SK-N-SH (cell line): ENCODE data around the gene ARHGEF17. TPM values are rescaled to one million over a fixed set of nuclear protein-coding genes. Genes with fewer than 3 reads are reported as not detected.
A peak's percentile ranks its signal among the peaks of the same experiment; 100 is the strongest.

ENCODE experiments used
- CTCF ChIA-PET: fragments of 300-600, 350-600 bp; formaldehyde crosslinking; extraction: SDS; loops from one replicate; lab custom pipeline; 2021; lab: Yijun Ruan, JAX
- POLR2A ChIA-PET: fragments of 350-600 bp; sonication (Branson Sonifier 250); formaldehyde crosslinking; extraction: SDS; loops from one replicate; lab custom pipeline; 2020; ENCODE audit warnings: antibody characterized with exemption, inconsistent platforms; lab: Yijun Ruan, JAX
- DNase-seq: peaks from one replicate; pipeline ENCODE4 v3.0.0; 2012
- H2AFZ ChIP-seq: fragments of 200-600 bp; sonication (generic); 2 replicates; pipeline ENCODE4 v1.8.1; 2016; ENCODE audit warnings: antibody characterized with exemption, mild to moderate bottlenecking, low read depth
- H3F3A ChIP-seq: fragments of 200-600 bp; sonication (generic); replicated peaks from 2 replicates; pipeline ENCODE3; 2016; ENCODE audit warnings: antibody characterized with exemption, mild to moderate bottlenecking; ENCODE audit not compliant: insufficient read depth
- H3K27ac ChIP-seq, 2 experiments: fragments of 200-500 bp in 1 of 2; fragments of 200-600 bp in 1 of 2; sonication (Bioruptor generic) in 1 of 2; sonication (generic), shearing (Covaris generic) in 1 of 2; 2 replicates each; pipeline versions ENCODE4 v1.5.1 to v1.6.1; 2014 to 2016; ENCODE audit warnings: low read depth in 2 of 2, inconsistent platforms in 1 of 2, low read length in 1 of 2, mild to moderate bottlenecking in 1 of 2, mixed read lengths in 1 of 2
- H3K27me3 ChIP-seq: fragments of 200-600 bp; sonication (generic), shearing (Covaris generic); 2 replicates; pipeline ENCODE4 v1.6.1; 2016; ENCODE audit warnings: mixed run types; ENCODE audit not compliant: insufficient read depth
- H3K36me3 ChIP-seq, 2 experiments: fragments of 200-500 bp in 1 of 2; fragments of 200-600 bp in 1 of 2; sonication (Bioruptor generic) in 1 of 2; sonication (generic) in 1 of 2; replicated peaks in 1 of 2; 2 replicates each; pipeline versions ENCODE3 to v1.5.1; 2014 to 2016; ENCODE audit warnings: low read length in 1 of 2, mild to moderate bottlenecking in 1 of 2; ENCODE audit not compliant: insufficient read depth in 2 of 2, control insufficient read depth in 1 of 2
- H3K4me1 ChIP-seq, 2 experiments: fragments of 200-500 bp in 1 of 2; fragments of 200-600 bp in 1 of 2; sonication (Bioruptor generic) in 1 of 2; sonication (generic), shearing (Covaris generic) in 1 of 2; 2 replicates each; pipeline versions ENCODE4 v1.5.1 to v1.6.1; 2014 to 2016; ENCODE audit warnings: low read depth in 1 of 2, low read length in 1 of 2, mixed run types in 1 of 2; ENCODE audit not compliant: insufficient read depth in 2 of 2, control insufficient read depth in 1 of 2
- H3K4me2 ChIP-seq: fragments of 200-600 bp; sonication (generic), shearing (Covaris generic); 2 replicates; pipeline ENCODE4 v1.6.1; 2017; ENCODE audit warnings: mixed run types
- H3K4me3 ChIP-seq, 2 experiments: fragments of 200-500 bp in 1 of 2; fragments of 200-600 bp in 1 of 2; sonication (Bioruptor generic) in 1 of 2; sonication (generic), shearing (Covaris generic) in 1 of 2; 2 replicates each; pipeline versions ENCODE4 v1.5.1 to v1.8.1; 2014 to 2016; ENCODE audit warnings: low read depth in 2 of 2, inconsistent platforms in 1 of 2, low read length in 1 of 2, mild to moderate bottlenecking in 1 of 2, mixed read lengths in 1 of 2, moderate library complexity in 1 of 2
- H3K79me2 ChIP-seq: fragments of 200-600 bp; sonication (generic); 2 replicates; pipeline ENCODE4 v1.8.1; 2017; ENCODE audit warnings: mild to moderate bottlenecking; ENCODE audit not compliant: insufficient read depth
- H3K9ac ChIP-seq: fragments of 200-600 bp; sonication (generic); 2 replicates; pipeline ENCODE4 v1.6.1; 2017; ENCODE audit warnings: mixed run types
- H3K9me2 ChIP-seq: fragments of 200-600 bp; sonication (generic); 2 replicates; pipeline ENCODE4 v1.6.1; 2017; ENCODE audit warnings: mixed run types
- H3K9me3 ChIP-seq: fragments of 200-600 bp; sonication (generic); 2 replicates; pipeline ENCODE4 v1.6.1; 2017; ENCODE audit warnings: mixed run types, mild to moderate bottlenecking, moderate library complexity
- H4K20me1 ChIP-seq: fragments of 200-600 bp; sonication (generic); 2 replicates; pipeline ENCODE4 v1.6.1; 2017; ENCODE audit warnings: mild to moderate bottlenecking, mixed run types; ENCODE audit not compliant: insufficient read depth
- CHD2 ChIP-seq: fragments of 150-350 bp; IDR thresholded peaks from 2 replicates; pipeline ENCODE4 v1.6.1; 2018; ENCODE audit warnings: low read length; ENCODE audit not compliant: partially characterized antibody
- CTCF ChIP-seq: fragments of 200-600 bp; sonication (generic); IDR thresholded peaks from 2 replicates; pipeline ENCODE4 v1.6.1; 2017; ENCODE audit warnings: antibody characterized with exemption, mild to moderate bottlenecking, moderate library complexity
- ELF1 ChIP-seq: IDR thresholded peaks from 2 replicates; pipeline ENCODE4 v1.4.0; 2012
- EZH2phosphoT487 ChIP-seq: fragments of 200-600 bp; sonication (generic); IDR thresholded peaks from 2 replicates; pipeline ENCODE4 v1.6.1; 2017; ENCODE audit warnings: low read depth, mixed run types, mild to moderate bottlenecking, antibody characterized with exemption, moderate library complexity, borderline replicate concordance
- FOSL2 ChIP-seq: IDR thresholded peaks from 2 replicates; pipeline ENCODE4 v1.4.0; 2012; ENCODE audit warnings: low read depth, mild to moderate bottlenecking, moderate library complexity, borderline replicate concordance
- GABPA ChIP-seq: IDR thresholded peaks from 2 replicates; pipeline ENCODE4 v1.4.0; 2012; ENCODE audit warnings: low read depth, mild to moderate bottlenecking
- GATA2 ChIP-seq: sonication (generic); formaldehyde crosslinking; IDR thresholded peaks from 2 replicates; pipeline ENCODE4 v1.5.0; 2020; ENCODE audit warnings: mild to moderate bottlenecking, missing genetic modification reagents
- JUND ChIP-seq: IDR thresholded peaks from 2 replicates; pipeline ENCODE4 v1.4.0; 2012
- MAX ChIP-seq: IDR thresholded peaks from 2 replicates; pipeline ENCODE4 v1.4.0; 2012; ENCODE audit warnings: low read depth
- MXI1 ChIP-seq: IDR thresholded peaks from 2 replicates; pipeline ENCODE4 v1.6.1; 2012; ENCODE audit warnings: mild to moderate bottlenecking, low read depth, low read length, improper control_type of control experiment
- NRF1 ChIP-seq: IDR thresholded peaks from 2 replicates; pipeline ENCODE4 v1.6.1; 2012; ENCODE audit warnings: low read depth, mild to moderate bottlenecking, low read length
- PBX3 ChIP-seq: IDR thresholded peaks from 2 replicates; pipeline ENCODE4; 2012
- RAD21 ChIP-seq: IDR thresholded peaks from 2 replicates; pipeline ENCODE4 v1.6.1; 2012; ENCODE audit warnings: mild to moderate bottlenecking, low read length
- RCOR1 ChIP-seq: fragments of 150-350 bp; IDR thresholded peaks from 2 replicates; pipeline ENCODE4 v1.6.1; 2017; ENCODE audit warnings: antibody characterized with exemption, low read length
- SMC3 ChIP-seq: IDR thresholded peaks from 2 replicates; pipeline ENCODE4 v1.6.1; 2012; ENCODE audit warnings: low read depth, low read length, improper control_type of control experiment
- USF1 ChIP-seq: IDR thresholded peaks from 2 replicates; pipeline ENCODE4 v1.4.0; 2012; ENCODE audit warnings: low read depth, borderline replicate concordance
- YY1 ChIP-seq: IDR thresholded peaks from 2 replicates; pipeline ENCODE4 v1.4.0; 2012; ENCODE audit warnings: low read depth, mild to moderate bottlenecking
- WGBS: methylation state at CpG from one replicate; pipeline ENCODE4 v1.1.6; 2017; ENCODE audit warnings: low lambda C conversion rate; 5-methylcytosine and 5-hydroxymethylcytosine counted together
- polyA plus RNA-seq, 3 experiments: library from polyadenylated mRNA; depleted of rRNA; stranded (reverse); fragments of >200 nt; gene quantifications; 2 replicates each; pipeline ENCODE4 v1.2.3, GENCODE V29; 2012

ARHGEF17 gene
- polyA plus RNA-seq, 1 of the 3 experiments (the other 2 are of a cell fraction), result 45.9 TPM

GRCh38 chr11:73413256-73413655 lies 105.2 kb downstream of the ARHGEF17 start (continued):
- TF ChIP-seq USF1, result no peak
- no peak for TF ChIP-seq GATA2 (CRISPR knock-in tag)
- TF ChIP-seq CHD2, result no peak
- no peak for TF ChIP-seq MXI1
- TF ChIP-seq MAX, result no peak

GRCh38 chr11:73414977-73415651 lies 107.0 kb downstream of the ARHGEF17 start:
- no peak for DNase-seq
- H3K4me3 ChIP-seq, result no peak overlapping the region
- H3K9me3 ChIP-seq, result no peaks in the 10 kb centered on the region
- CTCF ChIA-PET, result interaction anchor here (0.8 to 5.8 kb wide), 8 partner anchors 9 to 246 kb away, joined by 3 to 24 read pairs (median 5); no protein-coding TSS in a partner anchor
- no peaks in the 10 kb centered on the region for H4K20me1 ChIP-seq
- H2AFZ ChIP-seq, result no peak overlapping the region
- 100% methylated on average over 1 of the region's 1 CpG for WGBS
- peak overlapping the region; percentile 45; the same call in 1 of the 2 replicates for H3K9ac ChIP-seq
- H3K27ac ChIP-seq, result peak overlapping the region; percentile 50 to 83; a peak in 3 of 4 replicates
- H3K36me3 ChIP-seq, result peaks cover 8 to 9% of the 10 kb centered on the region in 2 experiments
- TF ChIP-seq FOSL2 (no peak), CTCF (no peak), SMC3 (no peak), USF1 (no peak), JUND (no peak), MAX (no peak), PBX3 (no peak), GABPA (no peak), EZH2phosphoT487 (no peak), ELF1 (no peak), NRF1 (no peak), CHD2 (no peak), RAD21 (no peak), RCOR1 (no peak), YY1 (no peak)
- H3F3A ChIP-seq, result peaks cover 25% of the 10 kb centered on the region
- peaks cover 9 to 28% of the 10 kb centered on the region in 2 experiments for H3K4me1 ChIP-seq
- no peaks in the 10 kb centered on the region for H3K79me2 ChIP-seq
- peak overlapping the region; percentile 25; the same call in 1 of the 2 replicates for H3K4me2 ChIP-seq
- H3K9me2 ChIP-seq, result no peaks in the 10 kb centered on the region
- POLR2A ChIA-PET, result no interaction called here
- no peaks in the 10 kb centered on the region for H3K27me3 ChIP-seq
